K562 (cell line): Measurements from ENCODE around the gene TIMM8A. TPM values are rescaled to one million over a fixed set of nuclear protein-coding genes. Genes with fewer than 3 reads are reported as not detected.

Experiments
- ATAC-seq: fragments of 200-7000 bp; cut with Tn5 transposase; 3 replicates; pipeline ENCODE4 v1.9.1; 2020; ENCODE audit warnings: moderate library complexity
- BruUV-seq: library from RNA; stranded (reverse); fragments of 400-500 nt; replicated peaks from 2 replicates; lab custom pipeline; 2021; lab: Mats Ljungman, UMichigan
- CTCF ChIA-PET: fragments of 300-600 bp; formaldehyde crosslinking; extraction: SDS; loops from one replicate; lab custom pipeline; 2021; ENCODE audit warnings: low intra/inter-chr PET ratio; lab: Yijun Ruan, JAX
- POLR2A ChIA-PET: fragments of 300-600, 350-650 bp; sonication (Branson Sonifier 250); formaldehyde crosslinking; extraction: SDS; loops from one replicate; lab custom pipeline; 2021; ENCODE audit warnings: antibody characterized with exemption, inconsistent platforms; lab: Yijun Ruan, JAX
- DNase-seq, 4 experiments: peaks; one replicate each; pipeline versions ENCODE4 v3.0.0 to v3.0.0-alpha.2; 2011 to 2018; ENCODE audit warnings: low spot score in 3 of 4, mixed read lengths in 3 of 4; ENCODE audit errors: extremely low read depth in 1 of 4
- FAIRE-seq: peaks from 2 replicates; lab custom pipeline; 2011; peaks lifted over from hg19 to GRCh38; lab: Jason Lieb, UNC
- H2AFZ ChIP-seq: 2 replicates; pipeline ENCODE4 v1.6.0; 2011; ENCODE audit warnings: low read depth, low read length, control low read depth, inconsistent platforms
- H3K27ac ChIP-seq: fragments of 200-600 bp; 3 replicates; pipeline ENCODE4 v1.8.0; 2011; ENCODE audit warnings: low read depth, mild to moderate bottlenecking, control low read depth, inconsistent platforms, low read length, moderate library complexity, mixed read lengths; ENCODE audit errors: extremely low read depth
- H3K27me3 ChIP-seq, 2 experiments: fragments of 300-600 bp in 1 of 2; 2 replicates in 1 of 2; 3 replicates in 1 of 2; pipeline versions ENCODE4 v1.6.0 to v1.8.0; 2011; ENCODE audit warnings: inconsistent platforms in 2 of 2, low read length in 2 of 2, mild to moderate bottlenecking in 1 of 2, mixed read lengths in 1 of 2, moderate library complexity in 1 of 2; ENCODE audit not compliant: control insufficient read depth in 2 of 2, insufficient read depth in 2 of 2
- H3K36me3 ChIP-seq: fragments of 300-600 bp; 3 replicates; pipeline ENCODE4 v1.8.0; 2011; ENCODE audit warnings: mild to moderate bottlenecking, low read length, inconsistent platforms; ENCODE audit not compliant: control insufficient read depth, insufficient read depth
- H3K4me1 ChIP-seq, 2 experiments: fragments of 200-600 bp in 1 of 2; replicated peaks in 1 of 2; 2 replicates in 1 of 2; 3 replicates in 1 of 2; pipeline versions ENCODE4 v1.5.1 to v1.8.0; 2011; ENCODE audit warnings: inconsistent platforms in 2 of 2, low read length in 2 of 2, mild to moderate bottlenecking in 1 of 2, mixed read lengths in 1 of 2, moderate library complexity in 1 of 2; ENCODE audit not compliant: control insufficient read depth in 2 of 2, insufficient read depth in 2 of 2
- H3K4me2 ChIP-seq: 2 replicates; pipeline ENCODE4 v1.6.1; 2011; ENCODE audit warnings: low read length, control low read depth, inconsistent platforms, mixed read lengths; ENCODE audit not compliant: insufficient read depth
- H3K4me3 ChIP-seq: fragments of 200-600 bp; sonication (generic), shearing (Covaris generic); 2 replicates; pipeline ENCODE4 v1.5.1; 2016; ENCODE audit warnings: control low read depth, inconsistent platforms
- H3K79me2 ChIP-seq: fragments of 200-600 bp; 3 replicates; pipeline ENCODE4 v1.8.0; 2011; ENCODE audit warnings: low read length, inconsistent platforms; ENCODE audit not compliant: control insufficient read depth, insufficient read depth
- H3K9ac ChIP-seq, 2 experiments: 2 replicates each; pipeline versions ENCODE4 v1.6.0 to v1.6.1; 2011; ENCODE audit warnings: low read depth in 2 of 2, low read length in 2 of 2, control low read depth in 1 of 2, inconsistent platforms in 1 of 2, mild to moderate bottlenecking in 1 of 2, mixed read lengths in 1 of 2; ENCODE audit not compliant: insufficient read depth in 1 of 2
- H3K9me1 ChIP-seq: one replicate; pipeline ENCODE4 v1.6.0; 2011; ENCODE audit warnings: inconsistent platforms, mild to moderate bottlenecking, low read length, moderate library complexity; ENCODE audit not compliant: control insufficient read depth, insufficient read depth
- H3K9me3 ChIP-seq: replicated peaks from 2 replicates; pipeline ENCODE4 v1.5.1; 2011; ENCODE audit warnings: low read depth, low read length, inconsistent platforms; ENCODE audit not compliant: control insufficient read depth, insufficient read depth
- H4K20me1 ChIP-seq: replicated peaks from 2 replicates; pipeline ENCODE4 v1.6.1; 2011; ENCODE audit warnings: low read length, inconsistent platforms, mixed read lengths; ENCODE audit not compliant: control insufficient read depth, insufficient read depth
- CREB3 ChIP-seq: fragments of 450-650 bp; conservative IDR thresholded peaks from 2 replicates; pipeline ENCODE4 v1.6.1; 2016; ENCODE audit warnings: missing genetic modification characterization, low read depth, mild to moderate bottlenecking, missing compliant biosample characterization, moderate library complexity
- CREM ChIP-seq: IDR thresholded peaks from 2 replicates; pipeline ENCODE4 v1.6.1; 2014; ENCODE audit warnings: antibody characterized with exemption, low read depth
- GABPB1 ChIP-seq: sonication (generic); formaldehyde crosslinking; IDR thresholded peaks from 2 replicates; pipeline ENCODE4 v1.8.0; 2022; ENCODE audit warnings: mild to moderate bottlenecking, missing genetic modification reagents
- GATAD2A ChIP-seq: fragments of 450-650 bp; IDR thresholded peaks from 2 replicates; pipeline ENCODE4 v1.6.1; 2017
- GTF2E2 ChIP-seq: fragments of 200-800 bp; sonication (Bioruptor generic); IDR thresholded peaks from 2 replicates; pipeline ENCODE4 v1.6.1; 2016; ENCODE audit warnings: missing genetic modification characterization, missing compliant biosample characterization
- HDAC2 ChIP-seq: fragments of 450-650 bp; IDR thresholded peaks from 2 replicates; pipeline ENCODE4 v1.6.1; 2016; ENCODE audit warnings: mild to moderate bottlenecking
- HMBOX1 ChIP-seq: sonication (generic); IDR thresholded peaks from 2 replicates; pipeline ENCODE4 v1.6.1; 2016
- JUND ChIP-seq, 2 experiments: IDR thresholded peaks; 2 replicates in 1 of 2; 3 replicates in 1 of 2; pipeline ENCODE4 v1.6.1; 2011; ENCODE audit warnings: borderline replicate concordance in 2 of 2, low read depth in 2 of 2, low read length in 2 of 2, improper control_type of control experiment in 1 of 2, missing biosample characterization in 1 of 2, missing genetic modification characterization in 1 of 2, missing genetic modification reagents in 1 of 2
- KHSRP ChIP-seq: fragments of 450-650 bp; IDR thresholded peaks from 2 replicates; pipeline ENCODE4 v1.6.1; 2017
- NCOR1 ChIP-seq: fragments of 450-650 bp; IDR thresholded peaks from 2 replicates; pipeline ENCODE4 v1.6.1; 2016; ENCODE audit warnings: mild to moderate bottlenecking, moderate library complexity
- POLR2B ChIP-seq: fragments of 450-650 bp; IDR thresholded peaks from 2 replicates; pipeline ENCODE4 v1.6.1; 2018; ENCODE audit warnings: low read depth; ENCODE audit not compliant: partially characterized antibody
- POLR2H ChIP-seq: IDR thresholded peaks from 2 replicates; pipeline ENCODE4 v1.6.1; 2016; ENCODE audit warnings: missing genetic modification characterization, low read depth, mild to moderate bottlenecking, control low read depth, missing compliant biosample characterization, moderate library complexity
- SPI1 ChIP-seq: IDR thresholded peaks from 2 replicates; pipeline ENCODE4 v1.6.1; 2011; ENCODE audit warnings: low read depth, low read length, control low read depth, borderline replicate concordance
- STAT5B ChIP-seq: fragments of 250-450 bp; sonication (Bioruptor Pico); IDR thresholded peaks from 2 replicates; pipeline ENCODE4 v1.8.0; 2021; ENCODE audit warnings: mild to moderate bottlenecking, inconsistent platforms
- TAF1 ChIP-seq: IDR thresholded peaks from 2 replicates; pipeline ENCODE4 v1.6.1; 2011; ENCODE audit warnings: mild to moderate bottlenecking, low read length, moderate library complexity; ENCODE audit not compliant: insufficient read depth, control insufficient read depth, severe bottlenecking; ENCODE audit errors: extremely low read depth
- VEZF1 ChIP-seq: fragments of 200-800 bp; sonication (Bioruptor generic); IDR thresholded peaks from 2 replicates; pipeline ENCODE4 v1.6.1; 2017; ENCODE audit warnings: missing genetic modification characterization, missing compliant biosample characterization
- ZEB2 ChIP-seq: fragments of 450-650 bp; IDR thresholded peaks from 2 replicates; pipeline ENCODE4 v1.6.1; 2016
- ZNF41 ChIP-seq: fragments of 250-450 bp; sonication (Bioruptor Pico); conservative IDR thresholded peaks from 2 replicates; pipeline ENCODE4 v1.4.0; 2020; ENCODE audit warnings: mild to moderate bottlenecking
- ZNF444 ChIP-seq: fragments of 250-450 bp; sonication (Bioruptor Pico); IDR thresholded peaks from 2 replicates; pipeline ENCODE4 v1.4.0; 2020; ENCODE audit warnings: mild to moderate bottlenecking, moderate library complexity
- WGBS: fragments of 100-300 bp; shearing (Covaris generic); methylation state at CpG from one replicate; pipeline ENCODE4 v1.1.6; 2016; ENCODE audit warnings: low coverage, mixed read lengths; ENCODE audit not compliant: insufficient coverage; ENCODE audit errors: missing lambda C conversion rate; 5-methylcytosine and 5-hydroxymethylcytosine counted together
- in situ Hi-C: fragments of 300-500 bp; cut with MboI; formaldehyde crosslinking; loops from 4 replicates; pipeline ENCODE4 v1.15.0; 2018; ENCODE audit warnings: inconsistent platforms, mixed read lengths
- intact Hi-C: fragments of 100-400 bp; cut with micrococcal nuclease; formaldehyde crosslinking; loops from 2 replicates; pipeline ENCODE4 v1.14.2; 2022
- polyA plus RNA-seq, 8 experiments: library from polyadenylated mRNA; depleted of rRNA in 4 of 8; stranded (reverse) in 5 of 8; unstranded in 3 of 8; fragments of >200 nt; fragmentation: Nextera tagmentation in 2 of 8; fragmentation: Illumina TruSeq in 1 of 8; extraction: Ambion mirVana in 2 of 8; extraction: Trizol in 1 of 8; gene quantifications; 2 replicates each; pipeline versions ENCODE4 v1.2.1 to v1.2.3, GENCODE V29; 2011 to 2014; ENCODE audit warnings: inconsistent platforms in 1 of 8, missing spikeins in 1 of 8
- total RNA-seq, 7 experiments: library from RNA; depleted of rRNA in 6 of 7; stranded (reverse); fragments of >200 nt in 6 of 7; fragmentation: Illumina TruSeq in 2 of 7; extraction: Trizol in 2 of 7; gene quantifications; 2 replicates each; pipeline versions ENCODE4 v1.2.1 to v1.2.3, GENCODE V29; 2011 to 2021; ENCODE audit warnings: low replicate concordance in 1 of 7

The TIMM8A gene
- total and polyA plus RNA-seq, 9 of the 15 experiments (the other 6 are each of a cell fraction or from before 2014, with no cell fraction given) = 10.9 to 132 (median 41.1) TPM

GRCh38 chrX:101385795-101386541 is 37.4 kb upstream of the TIMM8A start, which contains the start of gene BTK:
Gene BTK (minus strand): TSS chrX:101386191. CDS start chrX:101375284, 10,907 bp downstream.
- peak within 1 kb of the TSS; percentile 92 for H3K4me2 ChIP-seq
- peak within 1 kb of the TSS; percentile 92 for H3K27ac ChIP-seq
- peak; percentile 70 to 88 (median 78) for DNase-seq
- H3K9me3 ChIP-seq = no peaks in the 10 kb centered on the region
- no peaks in the 10 kb centered on the region for H3K27me3 ChIP-seq
- ATAC-seq = peak; percentile 71
- peak within 1 kb of the TSS; percentile 82 for H2AFZ ChIP-seq
- peaks cover 76% of the 10 kb centered on the region for H3K79me2 ChIP-seq
- peaks cover 3% of the 10 kb centered on the region; the same call in 1 of the 3 replicates for H3K36me3 ChIP-seq
- peak within 1 kb of the TSS; percentile 92 to 95 for H3K9ac ChIP-seq
- H3K4me3 ChIP-seq = peak within 1 kb of the TSS; percentile 57
- CTCF ChIA-PET = no interaction called here
- WGBS = 0% methylated on average over 8 of the region's 9 CpGs
- BruUV-seq = TSS peak; percentile 51
- in situ Hi-C loops (no loop called here), intact Hi-C loops (no loop called here)
- no peaks in the 10 kb centered on the region for H4K20me1 ChIP-seq
- POLR2A ChIA-PET = interaction anchor here (0.6 to 1.5 kb wide), 6 partner anchors 12 to 546 kb away, joined by 3 to 6 read pairs (median 4); partner anchors contain the start of gene ZMAT1
- no peaks in the 10 kb centered on the region for H3K9me1 ChIP-seq
- FAIRE-seq = peak; percentile 99
- peaks cover 4 to 17% of the 10 kb centered on the region in 2 experiments for H3K4me1 ChIP-seq
- TF ChIP-seq CREM = no peak; the same call in 1 of the 2 replicates
- TF ChIP-seq HMBOX1 = peak; percentile 29; the same call in 1 of the 2 replicates
- TF ChIP-seq SPI1 = peak; percentile 99
- TF ChIP-seq ZEB2 = no peak
- no peak for TF ChIP-seq STAT5B (CRISPR knock-in tag)
- TF ChIP-seq JUND (IDR thresholded peaks at IDR 0.05; ENCODE audit: borderline replicate concordance, low read depth, low read length) = 0 out of 2 replicates have a peak, but pooled peaks have one; percentile 21
- TF ChIP-seq JUND (tag; IDR thresholded peaks at IDR 0.05; ENCODE audit: borderline replicate concordance, low read depth, low read length) = peak; percentile 11; the same call in 1 of the 3 replicates
- TF ChIP-seq GTF2E2 = 0 out of 2 replicates have a peak, but pooled peaks have one; percentile 47
- no peak for TF ChIP-seq GABPB1
- 0 out of 2 replicates have a peak, but pooled peaks have one; percentile 23 for TF ChIP-seq HDAC2
- TF ChIP-seq ZNF444 = no peak
- no peak for TF ChIP-seq ZNF41
- peak; percentile 41 for TF ChIP-seq TAF1
- peak; percentile 66 for TF ChIP-seq NCOR1
- TF ChIP-seq GATAD2A = 0 out of 2 replicates have a peak, but pooled peaks have one; percentile 29
- TF ChIP-seq CREB3 = no peak
- TF ChIP-seq POLR2B = peak; percentile 53
- no peak for TF ChIP-seq KHSRP
- TF ChIP-seq VEZF1 (CRISPR knock-in tag) = peak; percentile 69
- TF ChIP-seq POLR2H (tag) = peak; percentile 43; the same call in 1 of the 2 replicates
